ENCODE data around the gene SUN5. TPM values are rescaled to one million over a fixed set of nuclear protein-coding genes. Genes with fewer than 3 reads are reported as not detected.

Gene SUN5
- total RNA-seq, 1 donor, result not detected

- H3K4me3 ChIP-seq (ENCODE audit: low read depth, low read length), result no peak overlapping the region
- no peak for DNase-seq (ENCODE audit: low read depth)
- TF ChIP-seq, protein P1, sequence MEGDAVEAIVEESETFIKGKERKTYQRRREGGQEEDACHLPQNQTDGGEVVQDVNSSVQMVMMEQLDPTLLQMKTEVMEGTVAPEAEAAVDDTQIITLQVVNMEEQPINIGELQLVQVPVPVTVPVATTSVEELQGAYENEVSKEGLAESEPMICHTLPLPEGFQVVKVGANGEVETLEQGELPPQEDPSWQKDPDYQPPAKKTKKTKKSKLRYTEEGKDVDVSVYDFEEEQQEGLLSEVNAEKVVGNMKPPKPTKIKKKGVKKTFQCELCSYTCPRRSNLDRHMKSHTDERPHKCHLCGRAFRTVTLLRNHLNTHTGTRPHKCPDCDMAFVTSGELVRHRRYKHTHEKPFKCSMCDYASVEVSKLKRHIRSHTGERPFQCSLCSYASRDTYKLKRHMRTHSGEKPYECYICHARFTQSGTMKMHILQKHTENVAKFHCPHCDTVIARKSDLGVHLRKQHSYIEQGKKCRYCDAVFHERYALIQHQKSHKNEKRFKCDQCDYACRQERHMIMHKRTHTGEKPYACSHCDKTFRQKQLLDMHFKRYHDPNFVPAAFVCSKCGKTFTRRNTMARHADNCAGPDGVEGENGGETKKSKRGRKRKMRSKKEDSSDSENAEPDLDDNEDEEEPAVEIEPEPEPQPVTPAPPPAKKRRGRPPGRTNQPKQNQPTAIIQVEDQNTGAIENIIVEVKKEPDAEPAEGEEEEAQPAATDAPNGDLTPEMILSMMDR (IDR thresholded peaks at IDR 0.05; ENCODE audit: insufficient read depth, low read length), result no peak
These were observed 10.3 kb upstream of the SUN5 start for GRCh38 chr20:33014336-33015113.

DNA sequence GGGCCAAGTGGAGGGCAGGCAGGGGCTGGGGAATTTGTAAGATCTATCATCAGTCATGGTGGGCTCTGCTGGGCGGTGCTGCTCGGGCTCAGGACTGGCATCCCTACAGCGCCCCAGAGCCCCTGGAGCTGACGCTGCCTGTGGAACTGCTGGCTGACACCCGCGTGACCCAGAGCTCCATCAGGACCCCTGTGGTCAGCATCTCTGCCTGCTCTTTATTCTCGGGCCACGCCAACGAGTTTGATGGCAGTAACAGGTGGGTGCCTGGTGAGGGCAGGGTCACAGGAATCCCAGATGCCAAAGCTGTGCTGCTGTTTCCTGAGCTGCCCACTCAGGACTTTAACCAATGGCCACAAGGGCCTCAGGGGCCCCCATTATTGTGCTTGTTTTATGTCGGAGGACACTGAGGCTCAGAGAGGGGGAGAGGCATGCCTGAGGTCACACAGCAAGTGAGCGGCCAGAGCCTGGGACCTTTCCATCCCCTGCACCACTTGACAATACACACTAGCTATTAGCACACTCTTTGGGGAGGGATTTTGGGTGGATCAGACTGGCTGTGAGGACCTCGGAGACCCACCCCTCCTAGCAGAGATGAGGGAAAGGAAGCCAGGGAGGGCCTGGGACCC is 9.6 kb upstream of the SUN5 start:
- DNase-seq (ENCODE audit: low read depth), result no peak
- no peak overlapping the region for H3K4me3 ChIP-seq (ENCODE audit: low read depth, low read length)
- TF ChIP-seq, protein P1 (IDR thresholded peaks at IDR 0.05; ENCODE audit: insufficient read depth, low read length), result no peak

- no peak overlapping the region for H3K4me3 ChIP-seq (ENCODE audit: low read depth, low read length)
- no peak for DNase-seq (ENCODE audit: low read depth)
- TF ChIP-seq, protein P1 (IDR thresholded peaks at IDR 0.05; ENCODE audit: insufficient read depth, low read length), result no peak
These were observed 8.3 kb upstream of the SUN5 start for GRCh38 chr20:33012327-33013189.

DNA sequence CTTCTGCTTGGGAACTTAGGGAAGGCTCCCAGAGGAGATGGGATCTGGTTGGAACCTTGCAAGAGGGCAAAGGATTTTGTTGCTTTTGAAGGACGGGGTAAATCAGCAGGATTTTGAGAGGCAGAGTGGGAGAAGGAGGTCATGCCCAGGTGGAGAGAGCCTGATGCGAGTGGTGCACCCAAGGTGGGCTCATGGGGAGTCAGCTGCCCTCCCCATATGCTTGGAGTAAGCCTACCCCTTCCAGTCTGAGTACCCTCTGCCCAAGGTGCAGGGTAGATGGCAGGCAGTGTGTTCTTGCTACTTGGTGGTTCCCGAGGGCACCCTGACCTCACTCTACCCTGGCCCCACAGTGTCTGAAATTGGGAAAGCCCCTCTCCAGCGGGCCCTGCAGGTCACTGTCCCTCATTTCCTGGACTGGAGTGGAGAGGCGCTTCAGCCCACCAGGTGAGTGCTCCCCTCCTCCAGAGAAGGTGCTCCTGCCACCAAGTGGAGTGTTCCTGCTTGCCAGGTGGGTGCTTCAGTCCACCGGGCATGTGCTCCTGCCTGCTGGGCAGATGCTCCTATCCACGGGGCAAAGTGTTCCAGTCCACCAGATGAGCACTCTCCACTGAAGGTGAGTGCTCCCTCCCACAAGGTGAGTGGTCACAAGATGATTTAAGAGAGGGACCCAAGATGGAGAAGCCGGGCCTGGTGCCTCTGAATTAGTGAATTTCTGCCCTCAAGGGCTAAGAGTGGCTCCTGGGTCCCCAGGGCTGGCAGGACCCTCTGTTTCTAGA is 6.6 kb upstream of the SUN5 start:
- TF ChIP-seq, protein P1 (IDR thresholded peaks at IDR 0.05; ENCODE audit: insufficient read depth, low read length), result no peak
- no peak for DNase-seq (ENCODE audit: low read depth)
- no peak overlapping the region for H3K4me3 ChIP-seq (ENCODE audit: low read depth, low read length)

DNA sequence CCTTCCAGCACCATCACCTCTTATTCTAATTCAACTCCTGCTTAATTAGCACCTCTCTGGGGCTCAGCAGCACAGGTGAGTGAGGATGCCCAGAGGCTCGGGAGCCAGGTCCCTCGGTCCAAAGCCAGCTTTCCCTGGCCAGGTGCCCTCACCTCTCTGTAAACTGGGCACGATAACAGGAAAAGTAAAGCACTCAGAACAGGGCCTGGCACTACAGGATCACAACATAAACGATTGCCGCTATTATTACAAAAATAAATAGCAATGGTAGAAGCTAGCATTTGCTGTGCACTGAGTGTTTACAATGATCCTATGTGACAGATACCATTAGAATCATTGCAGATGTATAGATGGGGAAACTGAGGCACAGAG is 5.9 kb upstream of the SUN5 start:
- H3K4me3 ChIP-seq (ENCODE audit: low read depth, low read length), result no peak overlapping the region
- no peak for DNase-seq (ENCODE audit: low read depth)
- TF ChIP-seq, protein P1 (IDR thresholded peaks at IDR 0.05; ENCODE audit: insufficient read depth, low read length), result no peak
